Dendritic cell treated with granulocyte-macrophage colony-stimulating factor and Interleukin-4, amounts not matched to agents 40 ng/mL and 50 ng/mL, for 4 days (primary cell): ENCODE results near the gene CFAP74.
A peak's percentile ranks its signal among the peaks of the same experiment; 100 is the strongest.

Experiments
- H3K27ac Mint-ChIP-seq: one replicate; pipeline ENCODE4 v1.8.0; 2022; ENCODE audit warnings: mild to moderate bottlenecking, mixed read lengths
- H3K27me3 Mint-ChIP-seq: one replicate; pipeline ENCODE4 v1.8.0; 2022; ENCODE audit warnings: mild to moderate bottlenecking, mixed read lengths
- H3K36me3 Mint-ChIP-seq: one replicate; pipeline ENCODE4 v1.8.0; 2022; ENCODE audit warnings: low read depth, mixed read lengths
- H3K4me1 Mint-ChIP-seq: one replicate; pipeline ENCODE4 v1.8.0; 2022; ENCODE audit warnings: low read depth, mixed read lengths
- H3K4me3 Mint-ChIP-seq: one replicate; pipeline ENCODE4 v1.8.0; 2022; ENCODE audit warnings: mild to moderate bottlenecking, moderate library complexity, mixed read lengths
- H3K9me3 Mint-ChIP-seq: one replicate; pipeline ENCODE4 v1.8.0; 2022; ENCODE audit warnings: mixed read lengths
- intact Hi-C: fragments of 100-400 bp; cut with micrococcal nuclease; formaldehyde crosslinking; loops from one replicate; pipeline ENCODE4 v1.15.0; 2022

The CFAP74 gene

GRCh38 chr1:1911350-1912041, 92.1 kb downstream of the CFAP74 start:
- H3K36me3 Mint-ChIP-seq, result no peaks in the 10 kb centered on the region
- H3K9me3 Mint-ChIP-seq, result no peaks in the 10 kb centered on the region
- H3K4me1 Mint-ChIP-seq, result peaks cover 17% of the 10 kb centered on the region
- peaks cover 37% of the 10 kb centered on the region for H3K27me3 Mint-ChIP-seq
- no peak overlapping the region for H3K4me3 Mint-ChIP-seq
- intact Hi-C loops, result no loop called here
- H3K27ac Mint-ChIP-seq, result peak overlapping the region; percentile 19

GRCh38 chr1:1910651-1911331, 92.8 kb downstream of the CFAP74 start:
- Mint-ChIP-seq H3K27me3 (peaks cover 32% of the 10 kb centered on the region), H3K9me3 (no peaks in the 10 kb centered on the region), H3K4me1 (peaks cover 23% of the 10 kb centered on the region), H3K27ac (no peak overlapping the region), H3K36me3 (no peaks in the 10 kb centered on the region), H3K4me3 (no peak overlapping the region)
- intact Hi-C loops, result no loop called here

GRCh38 chr1:1910033-1910465, 93.5 kb downstream of the CFAP74 start:
- peak overlapping the region; percentile 69 for H3K4me3 Mint-ChIP-seq
- peak overlapping the region; percentile 82 for H3K27ac Mint-ChIP-seq
- H3K36me3 Mint-ChIP-seq, result no peaks in the 10 kb centered on the region
- intact Hi-C loops, result no loop called here
- H3K9me3 Mint-ChIP-seq, result no peaks in the 10 kb centered on the region
- H3K4me1 Mint-ChIP-seq, result peaks cover 23% of the 10 kb centered on the region
- H3K27me3 Mint-ChIP-seq, result peaks cover 27% of the 10 kb centered on the region

- Mint-ChIP-seq H3K36me3 (no peaks in the 10 kb centered on the region), H3K27ac (peak overlapping the region; percentile 82), H3K4me1 (peaks cover 23% of the 10 kb centered on the region), H3K27me3 (peaks cover 16% of the 10 kb centered on the region), H3K9me3 (peaks cover under 1% of the 10 kb centered on the region), H3K4me3 (peak overlapping the region; percentile 73)
- intact Hi-C loops, result loop anchor here (5.0 kb wide), 1 partner anchor 131 kb away; the partner anchor contains the start of gene NADK
Observed at GRCh38 chr1:1908506-1908791, 95.1 kb downstream of the CFAP74 start.

GRCh38 chr1:1907098-1907736, 96.4 kb downstream of the CFAP74 start:
- H3K36me3 Mint-ChIP-seq, result no peaks in the 10 kb centered on the region
- intact Hi-C loops, result loop anchor here (5.0 kb wide), 1 partner anchor 130 kb away; the partner anchor contains the start of gene NADK
- H3K4me3 Mint-ChIP-seq, result no peak overlapping the region
- peaks cover 17% of the 10 kb centered on the region for H3K27me3 Mint-ChIP-seq
- no peak overlapping the region for H3K27ac Mint-ChIP-seq
- peaks cover 23% of the 10 kb centered on the region for H3K4me1 Mint-ChIP-seq
- H3K9me3 Mint-ChIP-seq, result peaks cover 7% of the 10 kb centered on the region

GRCh38 chr1:1906185-1907097, 97.1 kb downstream of the CFAP74 start:
- Mint-ChIP-seq H3K36me3 (no peaks in the 10 kb centered on the region), H3K27me3 (peaks cover 14% of the 10 kb centered on the region)

GRCh38 chr1:1903224-1903623, 100.4 kb downstream of the CFAP74 start:
- Mint-ChIP-seq H3K9me3 (peaks cover 7% of the 10 kb centered on the region), H3K4me3 (no peak overlapping the region), H3K36me3 (no peaks in the 10 kb centered on the region), H3K27ac (no peak overlapping the region), H3K27me3 (peaks cover 14% of the 10 kb centered on the region), H3K4me1 (peaks cover 19% of the 10 kb centered on the region)
- intact Hi-C loops, result no loop called here

More at GRCh38 chr1:1906185-1907097, 97.1 kb downstream of the CFAP74 start:
- no peak overlapping the region for H3K27ac Mint-ChIP-seq
- peaks cover 19% of the 10 kb centered on the region for H3K4me1 Mint-ChIP-seq
- peaks cover 7% of the 10 kb centered on the region for H3K9me3 Mint-ChIP-seq
- intact Hi-C loops, result loop anchor here (5.0 kb wide), 1 partner anchor 129 kb away; the partner anchor contains the start of gene NADK
- H3K4me3 Mint-ChIP-seq, result no peak overlapping the region

GRCh38 chr1:1901641-1902294, 101.8 kb downstream of the CFAP74 start:
- Mint-ChIP-seq H3K4me1 (peaks cover 19% of the 10 kb centered on the region), H3K36me3 (no peaks in the 10 kb centered on the region), H3K27ac (no peak overlapping the region), H3K9me3 (peaks cover 7% of the 10 kb centered on the region), H3K4me3 (no peak overlapping the region), H3K27me3 (peaks cover 20% of the 10 kb centered on the region)
- intact Hi-C loops, result no loop called here

GRCh38 chr1:1900883-1901640, 102.5 kb downstream of the CFAP74 start:
- H3K9me3 Mint-ChIP-seq, result peaks cover 7% of the 10 kb centered on the region
- intact Hi-C loops, result no loop called here

GRCh38 chr1:1899967-1900327, 103.6 kb downstream of the CFAP74 start:
- peaks cover 14% of the 10 kb centered on the region for H3K4me1 Mint-ChIP-seq
- no peak overlapping the region for H3K27ac Mint-ChIP-seq
- H3K9me3 Mint-ChIP-seq, result peaks cover 7% of the 10 kb centered on the region
- no peaks in the 10 kb centered on the region for H3K36me3 Mint-ChIP-seq
- H3K27me3 Mint-ChIP-seq, result peaks cover 38% of the 10 kb centered on the region
- intact Hi-C loops, result no loop called here
- no peak overlapping the region for H3K4me3 Mint-ChIP-seq

More at GRCh38 chr1:1900883-1901640, 102.5 kb downstream of the CFAP74 start:
- Mint-ChIP-seq H3K27me3 (peaks cover 27% of the 10 kb centered on the region), H3K4me1 (peaks cover 14% of the 10 kb centered on the region), H3K27ac (no peak overlapping the region), H3K36me3 (no peaks in the 10 kb centered on the region), H3K4me3 (no peak overlapping the region)

- Mint-ChIP-seq H3K4me1 (peaks cover 20% of the 10 kb centered on the region), H3K9me3 (peaks cover 7% of the 10 kb centered on the region), H3K27ac (no peak overlapping the region), H3K27me3 (peaks cover 44% of the 10 kb centered on the region), H3K4me3 (no peak overlapping the region), H3K36me3 (no peaks in the 10 kb centered on the region)
- intact Hi-C loops, result no loop called here
Observed at GRCh38 chr1:1899266-1899966, 104.2 kb downstream of the CFAP74 start.

- no peak overlapping the region for H3K4me3 Mint-ChIP-seq
Observed at GRCh38 chr1:1898246-1898933, 105.2 kb downstream of the CFAP74 start.

More at GRCh38 chr1:1898246-1898933, 105.2 kb downstream of the CFAP74 start:
- H3K9me3 Mint-ChIP-seq, result peaks cover 5% of the 10 kb centered on the region
- peaks cover 23% of the 10 kb centered on the region for H3K4me1 Mint-ChIP-seq
- H3K27ac Mint-ChIP-seq, result no peak overlapping the region
- H3K36me3 Mint-ChIP-seq, result no peaks in the 10 kb centered on the region
- peaks cover 54% of the 10 kb centered on the region for H3K27me3 Mint-ChIP-seq
- intact Hi-C loops, result no loop called here
